Measurements from ENCODE around the gene GIT2. TPM values are rescaled to one million over a fixed set of nuclear protein-coding genes. Genes with fewer than 3 reads are reported as not detected.

GIT2 gene
- total RNA-seq, 1 donor from 2014 or later = 50.5 TPM

GRCh38 chr12:109961201-109961600, 35.0 kb downstream of the GIT2 start:
- peaks cover 89% of the 10 kb centered on the region for H3K36me3 ChIP-seq
- no peak for TF ChIP-seq CTCF (IDR thresholded peaks at IDR 0.05; ENCODE audit: borderline replicate concordance)
- peaks cover 43% of the 10 kb centered on the region for H3K4me1 ChIP-seq
- no peaks in the 10 kb centered on the region for H3K9me3 ChIP-seq (replicated peaks)
- H3K4me3 ChIP-seq = peak overlapping the region; percentile 49
- DNase-seq = peak; percentile 23
- peak overlapping the region; percentile 73 for H3K27ac ChIP-seq (replicated peaks)
- H3K27me3 ChIP-seq (ENCODE audit: low read depth) = no peaks in the 10 kb centered on the region
- intact Hi-C loops (cut with micrococcal nuclease) = no loop called here

GRCh38 chr12:109959411-109960093, 36.6 kb downstream of the GIT2 start:
- intact Hi-C loops (cut with micrococcal nuclease) = no loop called here
- no peak for DNase-seq
- H3K27ac ChIP-seq (replicated peaks) = peak overlapping the region; percentile 30

GRCh38 chr12:109958374-109958773, 37.8 kb downstream of the GIT2 start:
- no peak overlapping the region for H3K27ac ChIP-seq (replicated peaks)
- H3K36me3 ChIP-seq = peaks cover 97% of the 10 kb centered on the region
- intact Hi-C loops (cut with micrococcal nuclease) = no loop called here
- no peaks in the 10 kb centered on the region for H3K27me3 ChIP-seq (ENCODE audit: low read depth)
- peaks cover 37% of the 10 kb centered on the region for H3K4me1 ChIP-seq
- H3K9me3 ChIP-seq (replicated peaks) = no peaks in the 10 kb centered on the region
- H3K4me3 ChIP-seq = no peak overlapping the region
- no peak for TF ChIP-seq CTCF (IDR thresholded peaks at IDR 0.05; ENCODE audit: borderline replicate concordance)
- DNase-seq = no peak

More at GRCh38 chr12:109959411-109960093, 36.6 kb downstream of the GIT2 start:
- Histone ChIP-seq H3K27me3 (ENCODE audit: low read depth) (no peaks in the 10 kb centered on the region), H3K36me3 (peaks cover 95% of the 10 kb centered on the region), H3K9me3 (replicated peaks) (no peaks in the 10 kb centered on the region), H3K4me3 (no peak overlapping the region), H3K4me1 (peaks cover 39% of the 10 kb centered on the region)
- no peak for TF ChIP-seq CTCF (IDR thresholded peaks at IDR 0.05; ENCODE audit: borderline replicate concordance)

- DNase-seq = no peak
- H3K9me3 ChIP-seq (replicated peaks) = no peaks in the 10 kb centered on the region
- intact Hi-C loops (cut with micrococcal nuclease) = no loop called here
- H3K36me3 ChIP-seq = peaks cover 91% of the 10 kb centered on the region
- H3K27ac ChIP-seq (replicated peaks) = peak overlapping the region; percentile 86
- no peaks in the 10 kb centered on the region for H3K27me3 ChIP-seq (ENCODE audit: low read depth)
- H3K4me1 ChIP-seq = peaks cover 54% of the 10 kb centered on the region
- H3K4me3 ChIP-seq = no peak overlapping the region
- TF ChIP-seq CTCF (IDR thresholded peaks at IDR 0.05; ENCODE audit: borderline replicate concordance) = no peak
Measured at GRCh38 chr12:109953656-109954055, 42.5 kb downstream of the GIT2 start.

- intact Hi-C loops (cut with micrococcal nuclease) = no loop called here
- H3K4me3 ChIP-seq = no peak overlapping the region
- peaks cover 62% of the 10 kb centered on the region for H3K4me1 ChIP-seq
- peak; percentile 58 for DNase-seq
- TF ChIP-seq CTCF (IDR thresholded peaks at IDR 0.05; ENCODE audit: borderline replicate concordance) = no peak
- no peaks in the 10 kb centered on the region for H3K27me3 ChIP-seq (ENCODE audit: low read depth)
- H3K9me3 ChIP-seq (replicated peaks) = no peaks in the 10 kb centered on the region
- H3K27ac ChIP-seq (replicated peaks) = peak overlapping the region; percentile 86
- H3K36me3 ChIP-seq = peaks cover 83% of the 10 kb centered on the region
Measured at GRCh38 chr12:109952873-109953272, 43.3 kb downstream of the GIT2 start.
